HG02870 (cell line): ENCODE data around the gene CCIN.
"Not testable (repeated sequence)": the region's sequence is repeated elsewhere in the genome, so short reads cannot be mapped to it uniquely, and the experiment has no call there.

ENCODE experiments used
- ATAC-seq: cut with Tn5 transposase; IDR thresholded peaks from one replicate; pipeline ENCODE4 v1.9.1; 2021; ENCODE audit warnings: mild to moderate bottlenecking, moderate library complexity; ENCODE audit not compliant: unreplicated experiment

CCIN gene

GRCh38 chr9:36169166-36169565, at the start of gene CCIN:
Gene CCIN (plus strand): TSS chr9:36169388. CDS start chr9:36169503, 115 bp downstream.
- ATAC-seq = no peak

GRCh38 chr9:36119476-36119875, 49.7 kb upstream of the CCIN start:
- ATAC-seq = no peak

- ATAC-seq = no peak
Observed at GRCh38 chr9:36120705-36121104, 48.5 kb upstream of the CCIN start.

GRCh38 chr9:36121971-36122370, 47.2 kb upstream of the CCIN start:
- ATAC-seq = no peak

GRCh38 chr9:36123515-36123914, 45.7 kb upstream of the CCIN start:
- no peak for ATAC-seq

- no peak for ATAC-seq
Observed at GRCh38 chr9:36125062-36125855, 43.9 kb upstream of the CCIN start.

- ATAC-seq = no peak
Observed at GRCh38 chr9:36126016-36126730, 43.0 kb upstream of the CCIN start.

GRCh38 chr9:36127652-36128244, 41.4 kb upstream of the CCIN start:
- ATAC-seq = no peak

GRCh38 chr9:36128349-36128748, 40.8 kb upstream of the CCIN start:
- no peak for ATAC-seq

GRCh38 chr9:36129139-36129538, 40.0 kb upstream of the CCIN start:
- no peak for ATAC-seq

GRCh38 chr9:36131666-36132065, 37.5 kb upstream of the CCIN start:
- ATAC-seq = not testable (repeated sequence)

GRCh38 chr9:36132086-36132485, 37.1 kb upstream of the CCIN start:
- no peak for ATAC-seq

- no peak for ATAC-seq
Observed at GRCh38 chr9:36134761-36135505, 34.3 kb upstream of the CCIN start.

- ATAC-seq = no peak
Observed at GRCh38 chr9:36135741-36136271, 33.4 kb upstream of the CCIN start.

- ATAC-seq = peak; percentile 91
Observed at GRCh38 chr9:36136272-36136893, 32.8 kb upstream of the CCIN start, which contains the start of gene GLIPR2. Gene GLIPR2 (plus strand): TSS chr9:36136733. CDS start chr9:36136779, 46 bp downstream.

- ATAC-seq = peak; percentile 30
Observed at GRCh38 chr9:36136894-36137391, 32.2 kb upstream of the CCIN start.

GRCh38 chr9:36137392-36138004, 31.7 kb upstream of the CCIN start:
- no peak for ATAC-seq

GRCh38 chr9:36138496-36138895, 30.7 kb upstream of the CCIN start:
- no peak for ATAC-seq

GRCh38 chr9:36138901-36139300, 30.3 kb upstream of the CCIN start:
- no peak for ATAC-seq
